ENCODE measurements around the gene SPC24. TPM values are rescaled to one million over a fixed set of nuclear protein-coding genes. Genes with fewer than 3 reads are reported as not detected.
"Not testable (repeated sequence)": the region's sequence is repeated elsewhere in the genome, so short reads cannot be mapped to it uniquely, and the experiment has no call there.

The SPC24 gene
- total RNA-seq, 4 donors from 2014 or later, result 2.6 to 47.4 TPM; not detected in 2

GRCh38 chr19:11123114-11123513 lies 32.5 kb downstream of the SPC24 start:
- peaks cover 0 to 52% (median 22%) of the 10 kb centered on the region in 4 donors for H3K36me3 ChIP-seq
- no peak for TF ChIP-seq EP300 (IDR thresholded peaks at IDR 0.05; ENCODE audit: low read depth)
- TF ChIP-seq POLR2AphosphoS5 (IDR thresholded peaks at IDR 0.05), result no peak
- TF ChIP-seq, protein P1, sequence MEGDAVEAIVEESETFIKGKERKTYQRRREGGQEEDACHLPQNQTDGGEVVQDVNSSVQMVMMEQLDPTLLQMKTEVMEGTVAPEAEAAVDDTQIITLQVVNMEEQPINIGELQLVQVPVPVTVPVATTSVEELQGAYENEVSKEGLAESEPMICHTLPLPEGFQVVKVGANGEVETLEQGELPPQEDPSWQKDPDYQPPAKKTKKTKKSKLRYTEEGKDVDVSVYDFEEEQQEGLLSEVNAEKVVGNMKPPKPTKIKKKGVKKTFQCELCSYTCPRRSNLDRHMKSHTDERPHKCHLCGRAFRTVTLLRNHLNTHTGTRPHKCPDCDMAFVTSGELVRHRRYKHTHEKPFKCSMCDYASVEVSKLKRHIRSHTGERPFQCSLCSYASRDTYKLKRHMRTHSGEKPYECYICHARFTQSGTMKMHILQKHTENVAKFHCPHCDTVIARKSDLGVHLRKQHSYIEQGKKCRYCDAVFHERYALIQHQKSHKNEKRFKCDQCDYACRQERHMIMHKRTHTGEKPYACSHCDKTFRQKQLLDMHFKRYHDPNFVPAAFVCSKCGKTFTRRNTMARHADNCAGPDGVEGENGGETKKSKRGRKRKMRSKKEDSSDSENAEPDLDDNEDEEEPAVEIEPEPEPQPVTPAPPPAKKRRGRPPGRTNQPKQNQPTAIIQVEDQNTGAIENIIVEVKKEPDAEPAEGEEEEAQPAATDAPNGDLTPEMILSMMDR (IDR thresholded peaks at IDR 0.05), result no peak
- no peak for TF ChIP-seq POLR2A (IDR thresholded peaks at IDR 0.05)
- in situ Hi-C loops (cut with MboI; ENCODE audit: low pct_ligation_motif_present in 1 of 4, low pct_unique_long_range_greater_than_20kb in 1 of 4, low sequenced_read_pairs in 3 of 4) (loop anchor here in 2 of 4 donors (10.0 kb wide), 2 partner anchors 88 to 188 kb away; no protein-coding TSS in a partner anchor), intact Hi-C loops (cut with DNase I; ENCODE audit: low total_unique reads) (no loop called here)
- H3K9me3 ChIP-seq, result no peaks in the 10 kb centered on the region
- 60 to 86% methylated on average over 1 to 13 of the region's 13 CpGs for WGBS, 2 donors (ENCODE audit: low coverage in 1 of 2)
- no peak overlapping the region for H3K27ac ChIP-seq
- H3K4me3 ChIP-seq, result no peak overlapping the region
- no peak for DNase-seq
- H3K4me1 ChIP-seq, result no peaks in the 10 kb centered on the region
- H3K27me3 ChIP-seq, result no peaks in the 10 kb centered on the region

DNA sequence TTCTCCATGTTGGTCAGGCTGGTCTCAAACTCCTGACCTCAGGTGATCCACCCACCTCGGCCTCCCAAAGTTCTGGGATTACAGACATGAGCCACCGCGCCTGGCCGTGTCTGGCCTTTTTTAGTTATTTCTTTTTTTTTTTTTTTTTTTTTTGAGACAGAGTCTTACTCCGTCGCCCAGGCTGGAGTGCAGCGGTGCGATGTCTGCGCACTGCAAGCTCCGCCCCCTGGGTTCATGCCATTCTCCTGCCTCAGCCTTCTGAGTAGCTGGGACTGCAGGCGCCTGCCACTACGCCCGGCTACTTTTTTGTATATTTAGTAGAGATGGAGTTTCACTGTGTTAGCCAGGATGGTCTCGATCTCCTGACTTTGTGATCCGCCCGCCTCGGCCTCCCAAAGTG lies 33.6 kb downstream of the SPC24 start:
- H3K36me3 ChIP-seq, result peaks cover 0 to 53% (median 23%) of the 10 kb centered on the region in 4 donors
- H3K9me3 ChIP-seq; H3K27me3 ChIP-seq; H3K4me1 ChIP-seq; intact Hi-C loops (cut with DNase I; ENCODE audit: low total_unique reads); H3K27ac ChIP-seq; DNase-seq; H3K4me3 ChIP-seq: not testable (repeated sequence)
- 95 to 100% methylated on average over 1 to 17 of the region's 17 CpGs for WGBS, 2 donors (ENCODE audit: low coverage in 1 of 2)
- in situ Hi-C loops (cut with MboI; ENCODE audit: low pct_ligation_motif_present in 1 of 4, low pct_unique_long_range_greater_than_20kb in 1 of 4, low sequenced_read_pairs in 3 of 4), result loop anchor here in 2 of 4 donors (10.0 kb wide), 2 partner anchors 87 to 187 kb away; no protein-coding TSS in a partner anchor

DNA sequence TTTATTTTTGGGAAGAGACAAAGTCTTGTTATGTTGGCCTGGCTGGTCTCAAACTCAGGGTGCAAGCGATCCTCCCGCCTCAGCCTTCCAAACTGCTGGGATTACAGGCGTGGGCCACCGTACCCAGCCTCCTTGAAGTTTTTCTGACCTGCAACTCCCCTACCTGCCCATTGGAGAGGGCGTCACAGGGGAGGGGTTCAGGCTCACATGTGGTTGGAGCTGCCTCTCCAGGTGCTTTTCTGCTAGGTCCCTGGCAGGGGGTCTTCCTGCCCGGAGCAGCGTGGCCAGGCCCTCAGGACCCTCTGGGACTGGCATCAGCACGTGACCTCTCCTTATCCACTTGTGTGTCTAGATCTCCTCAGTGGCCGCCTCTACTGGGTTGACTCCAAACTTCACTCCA lies 39.1 kb downstream of the SPC24 start:
- DNase-seq, result no peak
- Histone ChIP-seq H3K4me3 (no peak overlapping the region), H3K27ac (no peak overlapping the region), H3K9me3 (no peaks in the 10 kb centered on the region), H3K36me3 (peaks cover 0 to 80% (median 36%) of the 10 kb centered on the region in 4 donors), H3K4me1 (no peaks in the 10 kb centered on the region), H3K27me3 (no peaks in the 10 kb centered on the region)
- 95 to 100% methylated on average over 1 to 9 of the region's 9 CpGs for WGBS, 2 donors (ENCODE audit: low coverage in 1 of 2)
- intact Hi-C loops (cut with DNase I; ENCODE audit: low total_unique reads), result loop anchor here (10.0 kb wide), 1 partner anchor 328 kb away; no protein-coding TSS in a partner anchor
- in situ Hi-C loops (cut with MboI; ENCODE audit: low pct_ligation_motif_present in 1 of 4, low pct_unique_long_range_greater_than_20kb in 1 of 4, low sequenced_read_pairs in 3 of 4), result loop anchor here in 1 of 4 donors (10.0 kb wide), 1 partner anchor 82 kb away; no protein-coding TSS in a partner anchor
- TF ChIP-seq EP300 (IDR thresholded peaks at IDR 0.05; ENCODE audit: low read depth) (no peak), POLR2AphosphoS5 (IDR thresholded peaks at IDR 0.05) (no peak), POLR2A (IDR thresholded peaks at IDR 0.05) (no peak)
- TF ChIP-seq, protein P1 (IDR thresholded peaks at IDR 0.05), result no peak

DNA sequence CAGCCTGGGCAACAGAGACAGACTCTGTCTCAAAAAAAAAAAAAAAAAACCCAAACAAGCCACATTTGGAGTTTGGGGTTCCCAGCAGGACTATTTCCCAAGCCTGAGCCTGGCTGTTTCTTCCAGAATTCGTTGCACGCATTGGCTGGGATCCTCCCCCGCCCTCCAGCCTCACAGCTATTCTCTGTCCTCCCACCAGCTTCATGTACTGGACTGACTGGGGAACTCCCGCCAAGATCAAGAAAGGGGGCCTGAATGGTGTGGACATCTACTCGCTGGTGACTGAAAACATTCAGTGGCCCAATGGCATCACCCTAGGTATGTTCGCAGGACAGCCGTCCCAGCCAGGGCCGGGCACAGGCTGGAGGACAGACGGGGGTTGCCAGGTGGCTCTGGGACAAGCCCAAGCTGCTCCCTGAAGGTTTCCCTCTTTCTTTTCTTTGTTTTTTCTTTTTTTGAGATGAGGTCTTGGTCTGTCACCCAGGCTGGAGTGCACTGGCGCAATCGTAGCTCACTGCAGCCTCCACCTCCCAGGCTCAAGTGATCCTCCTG lies 39.6 kb downstream of the SPC24 start:
- peaks cover 0 to 80% (median 39%) of the 10 kb centered on the region in 4 donors for H3K36me3 ChIP-seq

More for the DNA sequence above, 39.6 kb downstream of the SPC24 start:
- TF ChIP-seq, protein P1 (IDR thresholded peaks at IDR 0.05), result no peak
- no peak for TF ChIP-seq EP300 (IDR thresholded peaks at IDR 0.05; ENCODE audit: low read depth)
- TF ChIP-seq POLR2AphosphoS5 (IDR thresholded peaks at IDR 0.05), result no peak
- no peak for TF ChIP-seq POLR2A (IDR thresholded peaks at IDR 0.05)
- no peak overlapping the region for H3K27ac ChIP-seq
- H3K9me3 ChIP-seq, result no peaks in the 10 kb centered on the region
- no peaks in the 10 kb centered on the region for H3K4me1 ChIP-seq
- H3K27me3 ChIP-seq, result no peaks in the 10 kb centered on the region
- DNase-seq, result no peak
- intact Hi-C loops (cut with DNase I; ENCODE audit: low total_unique reads), result loop anchor here (10.0 kb wide), 1 partner anchor 329 kb away; no protein-coding TSS in a partner anchor
- in situ Hi-C loops (cut with MboI; ENCODE audit: low pct_ligation_motif_present in 1 of 4, low pct_unique_long_range_greater_than_20kb in 1 of 4, low sequenced_read_pairs in 3 of 4), result loop anchor here in 1 of 4 donors (10.0 kb wide), 1 partner anchor 81 kb away; no protein-coding TSS in a partner anchor
- H3K4me3 ChIP-seq, result no peak overlapping the region
- WGBS, 2 donors (ENCODE audit: low coverage in 1 of 2), result 95% methylated on average over 11 of the region's 11 CpGs; no CpG with 5 or more reads in 1 of the 2 donors

Data from transverse colon (tissue), 4 donors.